Measurements from ENCODE around the gene UBE2E3. TPM values are rescaled to one million over a fixed set of nuclear protein-coding genes. Genes with fewer than 3 reads are reported as not detected.
"Not testable (repeated sequence)": the region's sequence is repeated elsewhere in the genome, so short reads cannot be mapped to it uniquely, and the experiment has no call there.

UBE2E3 gene
- total RNA-seq, 3 donors from 2014 or later = 58.4 to 98.7 (median 77.0) TPM

DNA sequence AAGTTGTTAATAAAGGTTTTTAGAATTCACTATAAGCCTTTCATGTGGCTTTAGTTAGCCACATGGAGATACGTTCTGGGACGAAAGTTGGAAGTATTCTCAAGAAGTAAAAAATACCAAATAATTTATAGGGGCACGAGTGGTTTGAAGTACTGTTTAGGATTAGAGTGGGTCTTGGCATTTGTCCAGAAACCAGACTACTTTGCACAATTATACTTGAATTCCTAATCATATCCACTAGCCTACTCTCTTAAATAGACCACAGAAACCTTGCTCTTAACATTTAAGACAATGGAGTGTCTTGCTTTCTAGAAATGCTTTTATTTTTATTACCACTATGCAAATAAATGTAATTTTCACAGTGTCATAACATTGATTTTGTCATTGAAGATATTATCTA lies 44.6 kb downstream of the UBE2E3 start:
- no peak overlapping the region for H3K27ac ChIP-seq
- intact Hi-C loops (cut with DNase I; ENCODE audit: low total_unique reads) = no loop called here

DNA sequence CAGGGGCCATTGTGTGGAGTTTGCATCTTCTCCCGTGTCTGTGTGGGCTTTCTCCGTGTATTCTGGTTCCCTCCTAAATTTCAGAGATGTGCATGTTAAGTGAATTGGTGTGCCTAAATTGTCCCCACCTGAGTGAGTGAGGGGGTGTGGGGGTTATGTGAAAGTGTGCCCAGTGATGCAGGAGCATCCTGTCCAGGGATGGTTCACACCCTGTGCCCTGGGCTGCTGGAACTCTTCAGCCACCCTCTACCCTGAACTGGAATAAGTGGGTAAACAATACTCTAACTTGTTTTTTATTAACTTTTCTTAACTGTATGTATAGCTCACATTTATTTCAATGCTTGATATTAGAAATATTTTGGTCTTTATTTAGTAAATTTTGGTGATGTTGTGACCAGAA lies 56.0 kb downstream of the UBE2E3 start:
- H3K9me3 ChIP-seq = no peaks in the 10 kb centered on the region
- no peaks in the 10 kb centered on the region for H3K36me3 ChIP-seq
- intact Hi-C loops (cut with DNase I; ENCODE audit: low total_unique reads) = no loop called here
- no peaks in the 10 kb centered on the region for H3K27me3 ChIP-seq
- H3K27ac ChIP-seq = no peak overlapping the region
- H3K4me1 ChIP-seq = no peaks in the 10 kb centered on the region
- no peak for DNase-seq (ENCODE audit: low spot score in 2 of 2)
- no peak overlapping the region for H3K4me3 ChIP-seq
- TF ChIP-seq, protein P1, sequence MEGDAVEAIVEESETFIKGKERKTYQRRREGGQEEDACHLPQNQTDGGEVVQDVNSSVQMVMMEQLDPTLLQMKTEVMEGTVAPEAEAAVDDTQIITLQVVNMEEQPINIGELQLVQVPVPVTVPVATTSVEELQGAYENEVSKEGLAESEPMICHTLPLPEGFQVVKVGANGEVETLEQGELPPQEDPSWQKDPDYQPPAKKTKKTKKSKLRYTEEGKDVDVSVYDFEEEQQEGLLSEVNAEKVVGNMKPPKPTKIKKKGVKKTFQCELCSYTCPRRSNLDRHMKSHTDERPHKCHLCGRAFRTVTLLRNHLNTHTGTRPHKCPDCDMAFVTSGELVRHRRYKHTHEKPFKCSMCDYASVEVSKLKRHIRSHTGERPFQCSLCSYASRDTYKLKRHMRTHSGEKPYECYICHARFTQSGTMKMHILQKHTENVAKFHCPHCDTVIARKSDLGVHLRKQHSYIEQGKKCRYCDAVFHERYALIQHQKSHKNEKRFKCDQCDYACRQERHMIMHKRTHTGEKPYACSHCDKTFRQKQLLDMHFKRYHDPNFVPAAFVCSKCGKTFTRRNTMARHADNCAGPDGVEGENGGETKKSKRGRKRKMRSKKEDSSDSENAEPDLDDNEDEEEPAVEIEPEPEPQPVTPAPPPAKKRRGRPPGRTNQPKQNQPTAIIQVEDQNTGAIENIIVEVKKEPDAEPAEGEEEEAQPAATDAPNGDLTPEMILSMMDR (IDR thresholded peaks at IDR 0.05) = no peak
- TF ChIP-seq POLR2AphosphoS5 (IDR thresholded peaks at IDR 0.05) (no peak), POLR2A (IDR thresholded peaks at IDR 0.05) (no peak)

More for the DNA sequence above, 44.6 kb downstream of the UBE2E3 start:
- DNase-seq (ENCODE audit: low spot score in 2 of 2) = no peak
- Histone ChIP-seq H3K36me3 (no peaks in the 10 kb centered on the region), H3K9me3 (no peaks in the 10 kb centered on the region), H3K27me3 (no peaks in the 10 kb centered on the region), H3K4me1 (no peaks in the 10 kb centered on the region), H3K4me3 (no peak overlapping the region)
- no peak for TF ChIP-seq POLR2A (IDR thresholded peaks at IDR 0.05)
- TF ChIP-seq, protein P1 (IDR thresholded peaks at IDR 0.05) = no peak
- no peak for TF ChIP-seq POLR2AphosphoS5 (IDR thresholded peaks at IDR 0.05)

DNA sequence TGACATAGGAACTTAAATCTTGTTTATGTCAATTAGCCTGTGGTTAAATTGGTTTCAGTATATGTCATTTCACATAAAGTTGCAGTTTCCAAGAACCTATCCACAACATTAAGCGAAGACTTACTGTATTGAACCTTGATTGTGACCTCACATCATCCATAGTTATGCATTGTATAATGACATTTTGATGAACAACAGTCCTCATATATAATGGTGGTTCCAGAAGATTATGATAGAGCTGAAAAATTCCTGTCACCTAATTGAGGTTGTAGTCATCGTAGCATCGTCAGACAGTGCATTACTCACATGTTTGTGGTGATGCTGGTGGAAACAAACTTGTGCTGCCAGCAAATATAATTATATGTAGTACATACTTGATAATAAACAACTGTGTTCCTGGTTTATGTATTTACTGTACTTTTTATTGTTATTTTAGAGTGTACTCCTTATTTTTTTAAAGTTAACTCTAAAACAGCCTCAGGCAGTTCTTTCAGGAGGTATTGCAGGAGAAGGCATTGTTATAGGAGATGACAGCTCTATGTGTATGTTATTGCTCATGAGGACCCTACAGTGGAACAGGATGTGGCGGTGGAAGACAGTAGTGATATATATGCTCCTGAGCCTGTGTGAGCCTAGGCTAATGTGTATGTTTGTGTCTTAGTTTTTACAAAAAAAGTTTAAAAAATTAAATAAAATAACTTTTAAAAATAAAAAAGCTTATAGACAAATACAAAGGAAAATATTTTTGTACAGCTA lies 56.6 kb downstream of the UBE2E3 start:
- intact Hi-C loops (cut with DNase I; ENCODE audit: low total_unique reads) = no loop called here
- H3K4me1 ChIP-seq = no peaks in the 10 kb centered on the region

DNA sequence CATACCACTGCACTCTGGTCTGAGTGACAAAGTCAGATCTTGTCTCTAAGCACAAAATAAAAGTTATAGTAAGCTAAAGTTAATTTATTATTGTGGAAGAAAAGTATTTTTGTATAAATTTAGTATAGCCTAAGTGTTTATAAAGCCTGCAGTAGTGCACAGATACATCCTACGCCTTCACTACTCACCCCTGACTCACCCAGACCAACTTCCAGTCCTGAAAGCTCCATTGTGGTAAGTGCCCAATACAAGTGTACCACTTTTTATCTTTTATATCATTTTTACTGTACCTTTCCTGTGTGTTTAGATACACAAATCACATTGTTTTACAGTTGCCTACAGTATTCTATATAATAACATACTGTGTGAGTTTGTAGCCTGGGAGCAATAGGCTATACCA lies 57.5 kb downstream of the UBE2E3 start:
- Histone ChIP-seq H3K9me3 (no peaks in the 10 kb centered on the region), H3K27ac (no peak overlapping the region), H3K27me3 (no peaks in the 10 kb centered on the region), H3K4me3 (no peak overlapping the region), H3K36me3 (no peaks in the 10 kb centered on the region), H3K4me1 (no peaks in the 10 kb centered on the region)
- intact Hi-C loops (cut with DNase I; ENCODE audit: low total_unique reads) = no loop called here
- DNase-seq (ENCODE audit: low spot score in 2 of 2) = no peak
- TF ChIP-seq, protein P1 (IDR thresholded peaks at IDR 0.05) = no peak
- no peak for TF ChIP-seq POLR2AphosphoS5 (IDR thresholded peaks at IDR 0.05)

More for the DNA sequence above, 56.6 kb downstream of the UBE2E3 start:
- no peak overlapping the region for H3K4me3 ChIP-seq
- no peaks in the 10 kb centered on the region for H3K27me3 ChIP-seq
- DNase-seq (ENCODE audit: low spot score in 2 of 2) = no peak
- TF ChIP-seq, protein P1 (IDR thresholded peaks at IDR 0.05) = no peak
- TF ChIP-seq POLR2A (IDR thresholded peaks at IDR 0.05) = no peak
- TF ChIP-seq POLR2AphosphoS5 (IDR thresholded peaks at IDR 0.05) = no peak
- no peaks in the 10 kb centered on the region for H3K36me3 ChIP-seq
- no peaks in the 10 kb centered on the region for H3K9me3 ChIP-seq
- no peak overlapping the region for H3K27ac ChIP-seq

DNA sequence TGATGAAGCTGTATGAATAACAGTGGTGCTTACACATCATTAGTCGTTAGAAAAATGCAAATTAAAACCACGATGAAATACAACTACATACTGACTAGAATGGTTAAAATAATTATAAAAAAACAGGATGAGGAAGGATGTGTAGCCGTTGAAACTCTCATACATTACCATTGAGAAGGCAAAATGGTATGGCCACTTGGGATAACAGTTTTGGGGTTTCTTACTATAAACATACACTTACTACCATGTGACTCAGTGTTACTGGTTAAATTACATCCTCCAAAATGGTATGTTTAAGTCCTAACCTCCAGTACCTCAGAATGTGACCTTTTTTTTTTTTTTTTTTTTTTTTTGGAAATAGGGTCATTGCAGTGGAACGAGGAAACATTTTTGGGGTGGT lies 58.4 kb downstream of the UBE2E3 start:
- DNase-seq (ENCODE audit: low spot score in 2 of 2) = no peak
- H3K4me3 ChIP-seq = no peak overlapping the region
- H3K27ac ChIP-seq = no peak overlapping the region
- no peaks in the 10 kb centered on the region for H3K27me3 ChIP-seq
- TF ChIP-seq POLR2AphosphoS5 (IDR thresholded peaks at IDR 0.05) = no peak
- TF ChIP-seq, protein P1 (IDR thresholded peaks at IDR 0.05) = no peak
- TF ChIP-seq POLR2A (IDR thresholded peaks at IDR 0.05) = no peak
- H3K36me3 ChIP-seq = no peaks in the 10 kb centered on the region
- intact Hi-C loops (cut with DNase I; ENCODE audit: low total_unique reads) = no loop called here
- no peaks in the 10 kb centered on the region for H3K9me3 ChIP-seq
- H3K4me1 ChIP-seq = no peaks in the 10 kb centered on the region

DNA sequence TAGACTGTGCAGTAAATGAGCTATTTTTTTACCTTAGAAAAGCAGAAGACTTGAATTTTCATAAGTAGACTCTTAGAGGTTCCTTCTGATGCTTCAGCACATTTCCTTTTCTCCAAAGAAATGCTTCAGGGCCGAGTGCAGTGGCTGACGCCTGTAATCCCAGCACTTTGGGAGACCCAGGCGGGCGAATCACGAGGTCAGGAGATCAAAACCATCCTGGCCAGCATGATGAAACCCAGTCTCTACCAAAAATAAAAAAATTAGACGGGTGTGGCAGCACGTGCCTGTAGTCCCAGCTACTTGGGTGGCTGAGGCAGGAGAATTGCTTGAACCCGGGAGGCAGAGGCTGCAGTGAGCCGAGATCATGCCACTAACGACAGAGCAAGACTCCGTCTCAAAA lies 60.4 kb downstream of the UBE2E3 start:
- intact Hi-C loops (cut with DNase I; ENCODE audit: low total_unique reads) = not testable (repeated sequence)

More for the DNA sequence above, 60.4 kb downstream of the UBE2E3 start:
- H3K27ac ChIP-seq; H3K9me3 ChIP-seq; DNase-seq (ENCODE audit: low spot score in 2 of 2); H3K4me1 ChIP-seq; H3K36me3 ChIP-seq; H3K27me3 ChIP-seq; H3K4me3 ChIP-seq: not testable (repeated sequence)
